HUES64 (cell line): Measurements from ENCODE around the gene ITIH1.
"Not testable (repeated sequence)": the region's sequence is repeated elsewhere in the genome, so short reads cannot be mapped to it uniquely, and the experiment has no call there.

Source experiments
- H3K27ac ChIP-seq: 2 replicates; pipeline ENCODE4 v1.7.0; 2013; ENCODE audit warnings: low read depth, low read length, inconsistent platforms
- H3K27me3 ChIP-seq: 2 replicates; pipeline ENCODE4 v1.6.1; 2013; ENCODE audit warnings: mild to moderate bottlenecking, low read length; ENCODE audit not compliant: insufficient read depth
- H3K36me3 ChIP-seq: 2 replicates; pipeline ENCODE4 v1.6.1; 2013; ENCODE audit warnings: mild to moderate bottlenecking, low read length; ENCODE audit not compliant: insufficient read depth
- H3K4me1 ChIP-seq: 2 replicates; pipeline ENCODE4 v1.6.1; 2013; ENCODE audit warnings: mild to moderate bottlenecking, low read length, moderate library complexity; ENCODE audit not compliant: insufficient read depth
- H3K4me3 ChIP-seq: 2 replicates; pipeline ENCODE4 v1.5.1; 2013; ENCODE audit warnings: mild to moderate bottlenecking, low read length, moderate library complexity
- H3K9ac ChIP-seq: 2 replicates; pipeline ENCODE4 v1.6.1; 2013; ENCODE audit warnings: mild to moderate bottlenecking, low read depth, low read length
- H3K9me3 ChIP-seq: 2 replicates; pipeline ENCODE4 v1.6.1; 2013; ENCODE audit warnings: low read depth, low read length; ENCODE audit not compliant: insufficient read depth
- WGBS: fragments of 150-250, 120-280 bp; methylation state at CpG from one replicate; pipeline ENCODE4 v1.1.7; 2013; ENCODE audit warnings: missing lambda C conversion rate; 5-methylcytosine and 5-hydroxymethylcytosine counted together

Gene ITIH1

GRCh38 chr3:52776486-52776885 lies 913 bp upstream of the ITIH1 start:
- H3K27ac ChIP-seq, H3K9ac ChIP-seq, H3K4me3 ChIP-seq, H3K36me3 ChIP-seq, H3K4me1 ChIP-seq, H3K9me3 ChIP-seq, H3K27me3 ChIP-seq: not testable (repeated sequence)
- WGBS = 81% methylated on average over 6 of the region's 6 CpGs

DNA sequence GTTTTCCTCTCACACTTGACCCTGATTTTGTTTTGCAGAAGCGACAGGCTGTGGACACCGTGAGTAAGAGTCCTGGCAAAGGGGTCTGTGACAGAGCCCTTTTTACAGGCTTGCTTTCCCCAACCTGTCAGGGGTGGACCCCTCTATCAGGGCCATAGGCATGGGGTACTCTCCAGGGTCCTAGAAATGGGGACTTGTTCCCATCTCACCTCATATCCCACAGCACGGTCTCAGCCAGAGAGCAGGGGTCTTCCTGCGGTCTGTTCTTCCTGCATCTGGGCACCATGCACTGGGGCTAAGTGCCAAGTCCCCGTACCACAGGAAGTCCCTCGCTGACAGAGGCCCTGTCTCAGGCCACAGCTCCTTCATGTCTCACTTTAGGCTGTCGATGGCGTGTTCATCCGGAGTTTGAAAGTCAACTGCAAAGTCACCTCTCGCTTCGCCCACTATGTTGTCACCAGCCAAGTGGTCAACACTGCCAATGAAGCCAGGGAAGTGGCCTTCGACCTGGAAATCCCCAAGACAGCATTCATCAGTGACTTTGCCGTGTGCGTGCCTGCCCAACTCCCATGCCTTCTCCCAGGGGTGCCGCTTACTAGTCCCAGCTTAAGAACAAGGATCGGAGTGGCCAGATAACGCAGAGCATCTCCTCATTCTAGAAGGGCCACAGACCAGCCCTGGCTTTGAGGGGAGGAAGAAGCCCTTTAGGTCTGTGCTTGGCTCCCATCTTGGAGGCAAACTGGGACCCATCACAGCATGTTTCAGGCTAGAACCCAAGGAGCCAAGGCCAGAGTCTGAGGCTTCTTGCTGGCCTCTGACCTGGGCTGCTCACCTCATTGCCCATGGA lies 783 bp downstream of the ITIH1 start:
- no peaks in the 10 kb centered on the region for H3K9me3 ChIP-seq
- no peak overlapping the region for H3K27ac ChIP-seq
- no peak overlapping the region for H3K4me3 ChIP-seq
- H3K9ac ChIP-seq = no peak overlapping the region
- H3K4me1 ChIP-seq = 0 out of 2 replicates have a peak, but pooled peaks cover 6% of the 10 kb centered on the region
- peaks cover 3% of the 10 kb centered on the region; the same call in 1 of the 2 replicates for H3K27me3 ChIP-seq
- WGBS = 94% methylated on average over 17 of the region's 17 CpGs
- no peaks in the 10 kb centered on the region for H3K36me3 ChIP-seq

DNA sequence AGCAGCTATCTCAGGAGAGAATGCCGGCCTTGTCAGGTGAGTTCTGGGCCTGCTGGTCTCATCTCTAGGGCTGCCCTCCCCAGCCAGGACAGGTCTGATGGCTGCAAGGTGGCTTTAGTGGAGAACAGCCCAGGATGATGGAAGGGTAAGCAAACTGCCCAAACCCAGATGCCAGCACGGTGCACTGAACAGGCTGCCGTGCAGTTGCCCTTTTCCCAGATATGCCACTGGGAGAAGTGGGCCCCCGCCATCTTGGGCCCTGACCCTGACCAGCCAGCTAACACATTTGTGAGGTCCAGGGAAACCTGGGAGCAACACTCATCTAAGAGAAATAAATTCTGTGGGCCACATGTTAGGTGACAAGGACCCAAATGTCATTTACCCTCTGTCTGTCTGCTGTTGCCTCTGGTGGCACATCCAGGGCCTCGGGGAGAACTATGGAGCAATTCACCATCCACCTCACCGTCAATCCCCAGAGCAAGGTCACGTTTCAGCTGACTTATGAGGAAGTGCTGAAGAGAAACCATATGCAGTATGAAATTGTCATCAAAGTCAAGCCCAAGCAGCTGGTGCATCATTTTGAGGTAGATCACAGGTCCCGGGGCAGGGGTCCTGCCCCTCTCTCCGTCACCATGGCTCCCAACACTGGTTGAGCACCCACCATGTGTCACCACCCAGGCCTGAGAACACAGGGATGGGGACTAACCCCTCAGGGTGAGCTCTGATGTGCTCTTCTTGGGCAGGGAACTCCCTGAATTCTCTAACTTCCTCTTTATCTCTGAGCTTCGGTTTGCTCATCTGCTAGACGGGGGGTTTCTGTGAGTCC lies 1.8 kb downstream of the ITIH1 start:
- peaks cover 3% of the 10 kb centered on the region; the same call in 1 of the 2 replicates for H3K27me3 ChIP-seq
- 93% methylated on average over 11 of the region's 11 CpGs for WGBS
- no peaks in the 10 kb centered on the region for H3K9me3 ChIP-seq
- H3K36me3 ChIP-seq = no peaks in the 10 kb centered on the region
- H3K27ac ChIP-seq = no peak overlapping the region
- H3K9ac ChIP-seq = no peak overlapping the region
- H3K4me1 ChIP-seq = 0 out of 2 replicates have a peak, but pooled peaks cover 6% of the 10 kb centered on the region
- no peak overlapping the region for H3K4me3 ChIP-seq

DNA sequence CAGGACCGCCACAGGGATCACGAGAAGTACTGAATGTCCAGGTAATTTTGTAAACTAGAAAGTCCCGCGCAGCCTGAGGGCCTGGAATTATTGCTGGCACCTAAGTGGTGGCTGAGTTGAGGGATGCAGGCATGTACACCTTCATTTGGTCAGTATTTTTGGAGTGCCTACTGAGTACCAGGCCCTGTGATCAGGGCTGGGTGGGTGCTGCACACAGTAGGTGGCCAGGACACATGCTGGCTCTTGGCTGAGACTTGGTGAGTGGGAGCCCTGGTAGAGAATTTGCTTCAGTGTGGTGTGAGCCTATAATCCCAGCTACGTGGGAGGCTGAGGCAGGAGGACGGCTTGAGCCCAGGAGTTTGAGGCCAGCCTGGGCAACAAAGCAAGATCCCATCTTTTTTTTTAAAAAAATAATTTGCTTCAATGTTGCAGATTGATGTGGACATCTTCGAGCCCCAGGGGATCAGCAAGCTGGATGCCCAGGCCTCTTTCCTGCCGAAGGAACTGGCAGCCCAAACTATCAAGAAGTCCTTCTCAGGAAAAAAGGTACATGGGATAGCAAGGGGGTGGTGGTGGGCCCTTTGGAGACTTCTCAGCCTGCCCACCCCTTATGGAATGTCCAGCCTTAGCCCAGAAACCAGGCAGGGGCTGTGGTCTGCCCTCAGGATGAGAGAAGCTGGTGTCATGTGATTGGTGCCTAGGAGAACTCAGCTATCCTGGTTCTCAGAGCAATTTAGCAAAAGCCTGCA lies 2.6 kb downstream of the ITIH1 start:
- 0 out of 2 replicates have a peak, but pooled peaks cover 6% of the 10 kb centered on the region for H3K4me1 ChIP-seq
- no peak overlapping the region for H3K4me3 ChIP-seq
- H3K9ac ChIP-seq = no peak overlapping the region
- H3K27me3 ChIP-seq = peaks cover 3% of the 10 kb centered on the region; the same call in 1 of the 2 replicates
- no peaks in the 10 kb centered on the region for H3K36me3 ChIP-seq
- H3K9me3 ChIP-seq = no peaks in the 10 kb centered on the region
- 92% methylated on average over 8 of the region's 8 CpGs for WGBS
- H3K27ac ChIP-seq = no peak overlapping the region

DNA sequence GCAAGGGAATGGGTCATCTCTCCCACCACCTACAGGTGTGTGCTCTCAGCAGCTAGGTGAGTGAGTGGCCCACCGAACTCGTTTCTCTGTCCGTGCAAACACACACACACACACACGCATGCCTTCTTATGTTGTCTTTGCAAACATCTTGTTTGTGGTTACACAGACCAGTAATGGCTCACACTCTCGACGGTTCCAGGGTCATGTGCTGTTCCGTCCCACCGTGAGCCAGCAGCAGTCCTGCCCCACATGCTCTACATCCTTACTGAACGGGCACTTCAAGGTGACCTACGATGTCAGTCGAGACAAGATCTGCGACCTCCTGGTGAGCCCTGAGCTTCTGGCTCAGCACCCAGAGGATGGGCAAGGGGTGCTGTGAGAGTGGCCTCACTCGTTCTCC lies 4.3 kb downstream of the ITIH1 start:
- peaks cover 3% of the 10 kb centered on the region; the same call in 1 of the 2 replicates for H3K27me3 ChIP-seq
- H3K4me3 ChIP-seq = no peak overlapping the region
- 0 out of 2 replicates have a peak, but pooled peaks cover 6% of the 10 kb centered on the region for H3K4me1 ChIP-seq
- no peak overlapping the region for H3K27ac ChIP-seq
- WGBS = 89% methylated on average over 13 of the region's 13 CpGs
- no peaks in the 10 kb centered on the region for H3K9me3 ChIP-seq
- no peak overlapping the region for H3K9ac ChIP-seq
- no peaks in the 10 kb centered on the region for H3K36me3 ChIP-seq

- Histone ChIP-seq H3K4me3 (no peak overlapping the region), H3K27me3 (peaks cover 3% of the 10 kb centered on the region; the same call in 1 of the 2 replicates), H3K4me1 (0 out of 2 replicates have a peak, but pooled peaks cover 6% of the 10 kb centered on the region), H3K36me3 (no peaks in the 10 kb centered on the region), H3K9me3 (no peaks in the 10 kb centered on the region), H3K27ac (no peak overlapping the region), H3K9ac (no peak overlapping the region)
- WGBS = 76% methylated on average over 12 of the region's 12 CpGs
Observed at GRCh38 chr3:52782412-52783210, 5.2 kb downstream of the ITIH1 start.

GRCh38 chr3:52783211-52783555 lies 5.8 kb downstream of the ITIH1 start:
- Histone ChIP-seq H3K4me1 (0 out of 2 replicates have a peak, but pooled peaks cover 6% of the 10 kb centered on the region), H3K27ac (no peak overlapping the region), H3K9ac (no peak overlapping the region), H3K9me3 (no peaks in the 10 kb centered on the region), H3K27me3 (peaks cover 3% of the 10 kb centered on the region; the same call in 1 of the 2 replicates), H3K36me3 (no peaks in the 10 kb centered on the region), H3K4me3 (no peak overlapping the region)
- 98% methylated on average over 3 of the region's 3 CpGs for WGBS

- H3K4me1 ChIP-seq = 0 out of 2 replicates have a peak, but pooled peaks cover 6% of the 10 kb centered on the region
- no peak overlapping the region for H3K4me3 ChIP-seq
- H3K27me3 ChIP-seq = peaks cover 3% of the 10 kb centered on the region; the same call in 1 of the 2 replicates
- H3K9me3 ChIP-seq = no peaks in the 10 kb centered on the region
- H3K36me3 ChIP-seq = no peaks in the 10 kb centered on the region
- H3K9ac ChIP-seq = no peak overlapping the region
- 91% methylated on average over 18 of the region's 18 CpGs for WGBS
- H3K27ac ChIP-seq = no peak overlapping the region
Observed at GRCh38 chr3:52784021-52784621, 6.7 kb downstream of the ITIH1 start.

- Histone ChIP-seq H3K9me3 (no peaks in the 10 kb centered on the region), H3K4me3 (no peak overlapping the region), H3K36me3 (no peaks in the 10 kb centered on the region), H3K27ac (no peak overlapping the region), H3K9ac (no peak overlapping the region), H3K4me1 (0 out of 2 replicates have a peak, but pooled peaks cover 6% of the 10 kb centered on the region), H3K27me3 (peaks cover 3% of the 10 kb centered on the region; the same call in 1 of the 2 replicates)
- 88% methylated on average over 5 of the region's 5 CpGs for WGBS
Observed at GRCh38 chr3:52784931-52785590, 7.7 kb downstream of the ITIH1 start.
